ENCODE results near the gene CCDC146. TPM values are rescaled to one million over a fixed set of nuclear protein-coding genes. Genes with fewer than 3 reads are reported as not detected.

The CCDC146 gene
- total RNA-seq, 2 donors from 2014 or later, result 11.8 to 12.1 TPM

DNA sequence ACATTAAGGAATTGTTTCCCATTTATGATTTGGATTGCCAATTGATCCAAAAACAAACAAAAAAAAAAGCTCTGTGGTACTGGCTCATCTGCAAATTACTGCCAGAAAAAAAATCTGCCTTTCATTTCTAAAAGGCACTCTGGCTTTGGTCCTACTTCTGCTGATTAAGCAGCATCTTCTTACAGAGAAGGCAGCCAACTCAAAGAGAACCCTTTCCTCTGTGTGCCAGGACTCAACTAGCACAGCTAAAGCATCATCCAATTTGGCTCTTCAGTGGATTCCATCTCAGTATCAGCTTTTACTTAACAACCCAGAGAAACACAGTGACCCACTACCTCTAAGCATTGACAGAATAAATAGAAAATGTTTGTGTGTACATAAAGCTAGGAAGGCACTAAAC is 213.2 kb downstream of the CCDC146 start:
- Histone ChIP-seq H3K27me3 (replicated peaks; ENCODE audit: insufficient read depth) (no peaks in the 10 kb centered on the region), H3K4me3 (no peak overlapping the region), H3K36me3 (no peaks in the 10 kb centered on the region), H3K9me3 (no peaks in the 10 kb centered on the region), H3K27ac (no peak overlapping the region), H3K4me1 (ENCODE audit: control insufficient read depth in 1 of 2, low read depth in 2 of 2) (peaks cover 23 to 43% of the 10 kb centered on the region in 2 donors)
- no peak for ATAC-seq (ENCODE audit: insufficient number of reproducible peaks, low FRiP score, low read depth)
- TF ChIP-seq, protein P1, sequence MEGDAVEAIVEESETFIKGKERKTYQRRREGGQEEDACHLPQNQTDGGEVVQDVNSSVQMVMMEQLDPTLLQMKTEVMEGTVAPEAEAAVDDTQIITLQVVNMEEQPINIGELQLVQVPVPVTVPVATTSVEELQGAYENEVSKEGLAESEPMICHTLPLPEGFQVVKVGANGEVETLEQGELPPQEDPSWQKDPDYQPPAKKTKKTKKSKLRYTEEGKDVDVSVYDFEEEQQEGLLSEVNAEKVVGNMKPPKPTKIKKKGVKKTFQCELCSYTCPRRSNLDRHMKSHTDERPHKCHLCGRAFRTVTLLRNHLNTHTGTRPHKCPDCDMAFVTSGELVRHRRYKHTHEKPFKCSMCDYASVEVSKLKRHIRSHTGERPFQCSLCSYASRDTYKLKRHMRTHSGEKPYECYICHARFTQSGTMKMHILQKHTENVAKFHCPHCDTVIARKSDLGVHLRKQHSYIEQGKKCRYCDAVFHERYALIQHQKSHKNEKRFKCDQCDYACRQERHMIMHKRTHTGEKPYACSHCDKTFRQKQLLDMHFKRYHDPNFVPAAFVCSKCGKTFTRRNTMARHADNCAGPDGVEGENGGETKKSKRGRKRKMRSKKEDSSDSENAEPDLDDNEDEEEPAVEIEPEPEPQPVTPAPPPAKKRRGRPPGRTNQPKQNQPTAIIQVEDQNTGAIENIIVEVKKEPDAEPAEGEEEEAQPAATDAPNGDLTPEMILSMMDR (IDR thresholded peaks at IDR 0.05), result no peak
- no peak for DNase-seq (ENCODE audit: low spot score)

- no peak for ATAC-seq (ENCODE audit: insufficient number of reproducible peaks, low FRiP score, low read depth)
- no peaks in the 10 kb centered on the region for H3K9me3 ChIP-seq
- no peaks in the 10 kb centered on the region for H3K36me3 ChIP-seq
- TF ChIP-seq, protein P1 (IDR thresholded peaks at IDR 0.05), result no peak
- no peaks in the 10 kb centered on the region for H3K27me3 ChIP-seq (replicated peaks; ENCODE audit: insufficient read depth)
- H3K4me1 ChIP-seq (ENCODE audit: control insufficient read depth in 1 of 2, low read depth in 2 of 2), result peaks cover 12 to 28% of the 10 kb centered on the region in 2 donors
- H3K27ac ChIP-seq, result no peak overlapping the region
- no peak overlapping the region for H3K4me3 ChIP-seq
- no peak for DNase-seq (ENCODE audit: low spot score)
Observed at GRCh38 chr7:77337456-77337990, 215.1 kb downstream of the CCDC146 start.

DNA sequence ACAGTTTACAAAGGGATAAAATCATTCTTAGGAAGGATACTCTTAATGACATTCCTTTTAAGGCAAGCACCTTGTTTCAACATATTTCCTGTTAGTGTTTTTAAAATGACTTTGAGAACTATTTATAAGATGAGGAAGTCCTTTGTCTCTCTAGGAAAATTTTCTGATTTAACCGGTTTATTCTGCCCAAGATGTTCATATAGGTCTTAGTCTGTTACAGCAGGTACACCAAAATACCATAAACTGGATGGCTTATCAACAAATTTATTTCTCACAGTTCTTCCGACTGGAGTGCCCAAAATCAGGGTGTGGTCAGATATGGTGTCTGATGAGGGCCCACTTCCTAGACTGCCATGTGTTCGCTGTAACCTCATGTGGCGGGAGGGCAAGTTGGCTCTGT is 215.8 kb downstream of the CCDC146 start:
- Histone ChIP-seq H3K27ac (no peak overlapping the region), H3K4me1 (ENCODE audit: control insufficient read depth in 1 of 2, low read depth in 2 of 2) (peaks cover 12 to 28% of the 10 kb centered on the region in 2 donors), H3K4me3 (no peak overlapping the region), H3K9me3 (no peaks in the 10 kb centered on the region), H3K27me3 (replicated peaks; ENCODE audit: insufficient read depth) (no peaks in the 10 kb centered on the region), H3K36me3 (no peaks in the 10 kb centered on the region)
- no peak for ATAC-seq (ENCODE audit: insufficient number of reproducible peaks, low FRiP score, low read depth)
- DNase-seq (ENCODE audit: low spot score), result no peak
- TF ChIP-seq, protein P1 (IDR thresholded peaks at IDR 0.05), result no peak

GRCh38 chr7:77338883-77339629 is 216.6 kb downstream of the CCDC146 start:
- TF ChIP-seq, protein P1 (IDR thresholded peaks at IDR 0.05), result no peak
- H3K4me3 ChIP-seq, result no peak overlapping the region
- no peaks in the 10 kb centered on the region for H3K27me3 ChIP-seq (replicated peaks; ENCODE audit: insufficient read depth)
- no peaks in the 10 kb centered on the region for H3K36me3 ChIP-seq
- H3K9me3 ChIP-seq, result no peaks in the 10 kb centered on the region
- no peak for ATAC-seq (ENCODE audit: insufficient number of reproducible peaks, low FRiP score, low read depth)
- H3K27ac ChIP-seq, result no peak overlapping the region
- DNase-seq (ENCODE audit: low spot score), result no peak
- H3K4me1 ChIP-seq (ENCODE audit: control insufficient read depth in 1 of 2, low read depth in 2 of 2), result peaks cover 12 to 28% of the 10 kb centered on the region in 2 donors

GRCh38 chr7:77339726-77340125 is 217.3 kb downstream of the CCDC146 start:
- no peak overlapping the region for H3K27ac ChIP-seq
- peaks cover 12 to 28% of the 10 kb centered on the region in 2 donors for H3K4me1 ChIP-seq (ENCODE audit: control insufficient read depth in 1 of 2, low read depth in 2 of 2)
- H3K4me3 ChIP-seq, result no peak overlapping the region
- no peaks in the 10 kb centered on the region for H3K27me3 ChIP-seq (replicated peaks; ENCODE audit: insufficient read depth)
- DNase-seq (ENCODE audit: low spot score), result no peak
- no peak for ATAC-seq (ENCODE audit: insufficient number of reproducible peaks, low FRiP score, low read depth)
- no peaks in the 10 kb centered on the region for H3K9me3 ChIP-seq
- TF ChIP-seq, protein P1 (IDR thresholded peaks at IDR 0.05), result no peak
- no peaks in the 10 kb centered on the region for H3K36me3 ChIP-seq

Other genes with a start within 250 kb of the CCDC146 start
- not detected for gene SPDYE17, start 90.3 kb upstream of the CCDC146 start, total RNA-seq
- not detected for gene SPDYE18, start 60.1 kb upstream of the CCDC146 start, total RNA-seq
- gene FGL2, start 77.2 kb downstream of the CCDC146 start, total RNA-seq, result 100 to 1,000 TPM; 163 to 242 TPM

Measured in thoracic aorta (tissue), 2 donors.